GM21825 (cell line): ENCODE data around the gene DCTD.

Experiments
- ATAC-seq: cut with Tn5 transposase; IDR thresholded peaks from one replicate; pipeline ENCODE4 v1.9.1; 2021; ENCODE audit warnings: mild to moderate bottlenecking, moderate library complexity; ENCODE audit not compliant: unreplicated experiment

Gene DCTD

DNA sequence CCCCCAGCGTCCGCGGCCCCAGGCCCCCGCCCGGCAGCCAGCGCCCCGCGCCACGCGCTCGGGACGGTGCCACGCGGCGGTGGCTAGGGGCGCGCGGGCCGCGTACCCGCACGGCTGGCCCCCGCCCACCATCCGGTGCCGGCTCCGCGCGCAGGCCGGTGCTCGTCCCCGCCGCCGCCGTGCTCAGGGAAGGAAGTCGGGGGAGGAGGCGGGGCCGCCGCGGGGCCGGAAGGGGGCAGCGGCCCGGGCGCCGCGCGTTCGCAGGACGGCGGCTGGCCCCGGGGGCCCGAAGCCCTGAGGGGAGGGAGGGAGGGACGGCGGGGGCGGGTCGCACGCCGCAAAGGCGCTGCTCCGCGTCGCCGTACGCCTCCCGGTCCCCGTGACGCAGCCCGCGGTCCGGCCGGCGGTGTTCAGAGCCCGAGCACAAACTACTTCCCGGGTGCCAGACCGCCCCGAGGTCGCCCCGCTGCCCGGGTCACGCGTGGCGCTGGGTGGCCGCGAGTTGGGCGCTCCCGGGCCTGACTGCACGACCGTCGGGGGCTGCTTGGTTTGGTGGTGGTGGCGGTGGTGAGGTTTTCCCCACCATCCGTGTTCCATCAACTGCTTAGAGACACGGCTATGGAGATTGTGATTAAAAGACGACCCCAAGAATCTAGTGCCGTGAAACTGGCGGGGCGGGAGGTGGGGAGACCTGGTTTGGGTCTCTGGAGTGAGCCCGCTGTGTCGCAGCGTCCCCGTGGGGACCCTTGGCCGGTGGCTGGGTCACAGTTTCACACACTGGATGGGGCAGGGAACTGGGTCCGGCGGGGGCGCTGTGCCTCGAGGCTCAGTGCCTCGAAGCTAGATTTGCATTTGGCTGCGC, at the start of gene DCTD:
Gene DCTD (minus strand): TSS at position 205 of the 862 bp plus-strand sequence. CDS start 1,818 bp downstream, outside the sequence.
- ATAC-seq, result peak; percentile 81

DNA sequence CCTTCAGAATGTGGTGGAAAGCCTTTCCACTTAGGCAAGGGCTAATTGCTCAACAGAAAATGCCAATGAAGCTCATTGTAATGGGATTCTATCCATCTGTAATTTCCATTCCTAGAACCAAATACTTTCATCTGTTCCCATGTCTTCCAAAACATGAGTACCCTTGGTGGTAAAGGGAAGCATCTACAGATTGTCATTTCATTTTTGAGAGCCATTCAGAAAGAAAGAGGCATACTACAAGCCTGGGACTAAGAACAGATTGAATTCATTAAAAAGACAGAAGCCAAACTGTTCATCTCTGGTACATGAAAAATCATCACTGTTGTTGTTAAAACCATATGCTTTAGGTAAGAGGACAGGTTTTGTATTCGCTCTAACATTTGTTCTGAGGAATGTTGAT, 43.6 kb upstream of the DCTD start:
- no peak for ATAC-seq

DNA sequence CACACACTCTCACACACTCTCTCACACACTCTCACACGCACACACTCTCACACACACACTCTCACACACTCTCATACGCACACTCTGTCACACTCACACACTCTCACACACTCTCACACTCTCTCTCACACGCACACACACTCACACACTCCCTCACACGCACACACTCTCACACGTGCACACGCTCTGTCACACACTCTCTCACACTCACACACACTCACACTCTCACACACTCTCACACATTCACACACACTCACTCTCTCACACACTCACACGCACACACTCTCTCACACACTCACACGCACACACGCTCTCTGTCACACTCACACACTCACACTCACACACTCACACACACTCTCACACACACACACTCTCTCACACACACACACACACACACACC, 43.0 kb upstream of the DCTD start:
- no peak for ATAC-seq

GRCh38 chr4:182955411-182955810, 38.2 kb upstream of the DCTD start:
- ATAC-seq, result no peak

DNA sequence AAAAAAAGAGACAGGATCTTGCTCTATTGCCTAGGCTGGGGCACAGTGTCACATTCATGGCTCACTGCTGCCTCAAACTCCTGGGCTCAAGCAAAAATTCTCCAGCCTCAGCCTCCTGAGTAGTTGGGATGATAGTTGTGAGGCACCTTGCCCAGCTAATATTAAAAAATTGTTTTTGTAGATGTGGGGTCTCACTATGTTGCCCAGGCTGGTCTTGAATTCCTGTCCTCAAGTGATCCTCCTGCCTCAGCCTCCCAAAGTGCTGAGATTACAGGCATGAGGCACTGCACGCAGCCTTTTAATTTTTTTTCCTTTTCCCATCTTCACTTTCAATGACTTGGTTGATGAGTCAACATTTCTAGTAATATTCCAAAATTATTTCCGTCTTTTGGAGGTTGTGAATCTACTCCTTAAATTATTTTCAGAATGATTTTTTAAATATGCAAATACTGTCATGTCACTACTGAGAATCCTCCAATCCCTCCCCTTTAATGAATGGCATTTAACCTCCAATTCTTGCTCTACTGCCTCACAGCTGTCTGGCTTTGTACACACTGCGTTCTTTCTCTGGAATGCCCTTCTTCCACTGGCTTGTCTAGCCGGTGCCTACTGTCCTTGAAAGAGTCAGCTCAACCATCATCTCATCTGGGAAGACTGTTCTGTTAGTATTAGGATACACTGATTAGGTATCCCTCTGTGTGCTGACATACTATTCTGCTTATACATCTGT, 27.5 kb upstream of the DCTD start:
- no peak for ATAC-seq

- no peak for ATAC-seq
Measured at GRCh38 chr4:182939680-182940079, 22.5 kb upstream of the DCTD start.

DNA sequence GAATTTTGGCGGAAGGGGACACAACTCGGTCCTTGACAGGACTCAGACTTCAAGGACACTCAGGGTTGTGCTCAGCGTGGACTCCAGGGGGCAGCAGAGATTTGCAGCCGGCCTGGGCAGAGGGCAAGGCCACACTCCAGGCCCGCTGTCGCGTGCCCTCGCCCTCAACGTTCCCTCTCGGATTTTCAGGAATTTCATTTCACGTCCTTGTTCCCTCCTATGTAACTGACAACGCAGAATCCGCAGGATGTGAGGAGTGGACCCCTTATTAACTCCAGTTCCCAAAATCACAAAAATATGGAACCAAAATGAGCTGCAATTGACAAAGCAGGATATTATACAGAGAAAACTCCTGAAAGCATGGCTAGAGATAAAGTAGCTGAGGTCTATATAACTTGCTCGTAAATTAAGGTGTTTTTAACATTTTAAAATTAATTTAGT, 21.0 kb upstream of the DCTD start:
- ATAC-seq, result peak; percentile 97

- peak; percentile 23 for ATAC-seq
Measured at GRCh38 chr4:182937268-182938204, 20.4 kb upstream of the DCTD start.

DNA sequence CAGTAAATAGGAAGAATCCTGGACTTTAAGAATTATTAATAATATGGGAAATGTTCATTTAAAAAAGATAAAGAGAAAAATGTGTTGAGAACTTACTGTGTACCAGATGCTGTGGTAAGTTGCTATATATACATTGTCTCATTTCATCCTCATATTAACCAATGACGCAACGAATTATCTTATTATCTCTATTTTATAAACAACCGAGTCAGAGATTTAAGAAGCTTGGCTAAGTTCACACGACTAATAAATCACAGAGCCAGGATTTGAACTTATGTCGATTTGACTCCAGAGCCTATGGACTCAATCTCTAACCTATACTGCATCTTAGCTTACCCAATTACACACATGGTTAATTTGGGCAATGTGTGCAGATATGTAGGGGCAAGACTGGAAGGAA, 15.5 kb upstream of the DCTD start:
- no peak for ATAC-seq

- ATAC-seq, result no peak
Measured at GRCh38 chr4:182931691-182932345, 14.6 kb upstream of the DCTD start.

GRCh38 chr4:182930889-182931288, 13.7 kb upstream of the DCTD start:
- no peak for ATAC-seq

DNA sequence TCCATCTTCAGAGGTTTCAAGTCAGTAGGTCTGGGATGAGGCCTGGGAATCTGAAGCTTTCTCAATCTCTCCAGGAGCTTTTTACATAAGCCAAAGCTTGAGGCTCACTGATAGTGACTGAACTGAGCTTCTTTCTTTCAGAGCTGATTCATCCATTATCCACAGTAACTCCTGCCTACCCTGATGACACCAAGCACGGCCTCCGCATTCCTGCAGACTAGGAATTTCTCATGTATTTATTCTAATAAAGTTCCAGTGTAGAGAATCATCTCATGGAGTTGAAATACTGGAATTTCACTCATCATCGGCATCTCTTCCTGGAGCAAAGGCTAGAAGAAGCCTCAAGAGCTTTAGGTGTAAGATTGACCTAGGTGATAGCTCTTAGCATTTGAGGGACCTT, 12.1 kb upstream of the DCTD start:
- no peak for ATAC-seq

DNA sequence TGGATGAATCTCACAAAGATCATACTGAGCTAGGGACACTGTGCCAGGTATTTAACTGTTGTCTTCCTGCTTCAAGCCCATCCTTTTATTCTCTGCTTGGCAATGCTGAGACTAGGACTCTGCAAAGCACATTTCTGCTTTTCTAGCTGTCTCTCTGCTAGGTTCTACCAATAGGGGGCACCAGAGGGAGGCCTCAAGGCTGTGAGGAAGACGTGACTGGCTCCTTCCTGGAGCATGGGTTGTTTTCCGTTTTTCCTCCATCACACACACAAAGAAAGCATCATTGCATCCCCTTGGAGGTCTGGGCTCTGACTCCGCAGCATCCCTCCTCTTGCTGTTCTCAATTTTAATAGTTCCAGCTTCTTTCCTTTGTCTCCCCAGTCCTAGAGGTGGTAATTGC, 10.9 kb upstream of the DCTD start:
- ATAC-seq, result no peak

DNA sequence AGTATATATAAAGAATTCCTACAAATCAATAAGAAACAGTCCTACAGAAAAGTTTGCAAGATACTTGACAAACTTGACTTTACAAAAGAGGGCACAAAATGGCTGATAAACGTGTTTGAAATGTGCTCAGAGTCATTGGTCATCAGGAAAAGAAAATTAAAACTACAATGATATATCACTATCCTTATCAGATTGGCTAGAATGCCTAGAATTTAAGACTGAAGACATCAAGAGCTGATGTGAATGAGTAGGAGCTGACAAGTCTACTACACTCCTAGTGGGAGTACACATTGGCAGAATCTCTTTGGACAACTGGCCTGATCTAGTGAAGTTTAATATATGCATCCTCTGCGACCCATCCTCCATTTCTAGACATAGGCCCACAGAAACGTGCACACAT, 10.3 kb upstream of the DCTD start:
- ATAC-seq, result no peak

- no peak for ATAC-seq
Measured at GRCh38 chr4:182925855-182926254, 8.7 kb upstream of the DCTD start.

DNA sequence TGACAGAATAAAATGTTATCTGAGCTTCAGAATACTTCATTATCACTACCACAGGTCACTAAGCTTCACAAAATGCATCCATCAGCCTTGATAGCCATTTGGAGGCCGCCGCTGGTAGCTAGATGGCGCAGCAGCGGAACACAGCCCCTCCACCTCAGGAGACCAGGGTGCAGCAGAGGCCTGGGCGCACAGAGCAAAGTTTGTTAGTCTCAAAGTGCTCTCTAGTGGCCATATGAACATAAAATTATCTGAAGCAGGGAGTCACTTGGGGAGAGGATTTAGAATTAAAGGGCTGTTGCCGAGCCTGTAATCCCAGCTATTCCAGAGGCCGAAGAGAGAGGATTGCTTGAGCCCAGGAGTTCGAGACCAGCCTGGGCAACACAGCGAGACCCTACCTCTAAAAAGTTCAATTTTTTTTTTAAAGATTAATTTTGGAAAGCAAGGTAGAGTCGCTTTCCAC, 8.1 kb upstream of the DCTD start:
- ATAC-seq, result peak; percentile 100

DNA sequence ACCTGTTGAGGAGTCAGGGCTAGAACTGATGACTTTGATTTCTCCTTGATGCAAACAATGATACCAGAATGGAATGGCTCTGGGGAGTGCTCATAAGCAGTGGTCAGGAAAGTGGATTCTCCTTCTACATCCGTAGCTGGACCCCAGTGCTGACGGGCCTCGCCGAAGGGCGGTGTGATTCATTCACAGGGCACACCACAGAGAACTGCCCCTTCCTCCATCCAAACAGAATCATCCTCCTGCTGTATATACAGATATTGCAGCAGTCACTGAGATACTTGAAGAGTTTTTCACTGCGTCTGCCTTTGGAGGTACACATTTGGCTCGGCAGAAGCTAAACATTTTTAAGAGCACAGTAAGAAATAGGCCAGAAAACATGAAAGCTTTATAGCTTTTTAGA, 7.3 kb upstream of the DCTD start:
- no peak for ATAC-seq

DNA sequence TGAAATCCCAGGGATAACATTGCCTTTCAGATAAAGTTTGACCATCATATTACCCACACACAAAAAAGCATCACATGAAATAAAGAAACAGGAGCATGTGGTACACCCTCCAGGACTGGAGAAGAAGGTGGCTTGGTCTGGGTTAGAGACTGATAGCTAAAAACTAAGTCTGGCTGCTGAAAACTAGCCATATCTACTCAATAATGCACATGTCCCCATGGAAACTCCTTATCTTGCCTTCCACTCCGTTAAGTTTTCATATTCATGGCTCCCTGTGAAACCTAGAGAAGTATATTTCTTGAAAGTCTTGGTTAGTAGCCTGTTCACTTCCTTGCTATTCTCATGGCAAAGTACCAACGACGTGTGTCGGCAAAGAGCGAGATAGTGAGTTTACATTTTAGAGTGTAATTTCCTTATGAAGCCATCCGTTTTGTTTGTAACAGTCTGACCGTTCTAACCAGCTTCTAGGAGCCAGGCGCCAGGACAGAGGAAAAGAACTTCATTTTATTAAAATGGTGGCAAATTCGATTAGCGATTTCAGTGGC, 6.7 kb upstream of the DCTD start:
- ATAC-seq, result no peak

- ATAC-seq, result no peak
Measured at GRCh38 chr4:182923366-182923765, 6.2 kb upstream of the DCTD start.
